Ishikawa (cell line): Measurements from ENCODE around the gene OTUD6A.

ENCODE experiments used
- CEBPB ChIP-seq: IDR thresholded peaks from 2 replicates; pipeline ENCODE4 v1.6.1; 2012
- CREB1 ChIP-seq: IDR thresholded peaks from 2 replicates; pipeline ENCODE4 v1.6.1; 2012; ENCODE audit warnings: low read depth
- EGR1 ChIP-seq: IDR thresholded peaks from 2 replicates; pipeline ENCODE4 v1.6.1; 2012
- EP300 ChIP-seq: IDR thresholded peaks from 2 replicates; pipeline ENCODE4 v1.6.1; 2012; ENCODE audit warnings: borderline replicate concordance
- FOXM1 ChIP-seq: IDR thresholded peaks from 2 replicates; pipeline ENCODE4 v1.6.1; 2012; ENCODE audit warnings: low read depth, borderline replicate concordance
- MAX ChIP-seq: IDR thresholded peaks from 2 replicates; pipeline ENCODE4 v1.6.1; 2012
- NFIC ChIP-seq: IDR thresholded peaks from 2 replicates; pipeline ENCODE4 v1.6.1; 2012
- RAD21 ChIP-seq: IDR thresholded peaks from 2 replicates; pipeline ENCODE4 v1.6.1; 2012; ENCODE audit warnings: low read depth
- REST ChIP-seq: IDR thresholded peaks from 2 replicates; pipeline ENCODE4 v1.6.1; 2012; ENCODE audit warnings: low read depth, mild to moderate bottlenecking
- TAF1 ChIP-seq: IDR thresholded peaks from 2 replicates; pipeline ENCODE4 v1.6.1; 2012; ENCODE audit warnings: low read depth, mild to moderate bottlenecking
- TCF12 ChIP-seq: IDR thresholded peaks from 2 replicates; pipeline ENCODE4 v1.6.1; 2012; ENCODE audit warnings: low read depth
- TEAD4 ChIP-seq: IDR thresholded peaks from 2 replicates; pipeline ENCODE4 v1.6.1; 2012
- USF1 ChIP-seq: IDR thresholded peaks from 2 replicates; pipeline ENCODE4 v1.6.1; 2012
- YY1 ChIP-seq: IDR thresholded peaks from 2 replicates; pipeline ENCODE4 v1.6.1; 2012; ENCODE audit warnings: low read depth
- ZBTB7A ChIP-seq: IDR thresholded peaks from 2 replicates; pipeline ENCODE4 v1.6.1; 2012; ENCODE audit warnings: low read depth

The OTUD6A gene

GRCh38 chrX:70066646-70067045 is 4.4 kb downstream of the OTUD6A start:
- TF ChIP-seq FOXM1 (no peak), USF1 (no peak), CREB1 (no peak), EGR1 (no peak), NFIC (no peak), TAF1 (no peak), MAX (no peak), REST (no peak), CEBPB (no peak), EP300 (no peak)

- TF ChIP-seq YY1, result no peak
- TF ChIP-seq EP300, result no peak
- TF ChIP-seq RAD21, result no peak
- TF ChIP-seq USF1, result no peak
- TF ChIP-seq TCF12, result no peak
- no peak for TF ChIP-seq CREB1
- no peak for TF ChIP-seq TEAD4
- no peak for TF ChIP-seq EGR1
- TF ChIP-seq CEBPB, result no peak
- no peak for TF ChIP-seq NFIC
- TF ChIP-seq ZBTB7A, result no peak
These were observed 17.0 kb downstream of the OTUD6A start for GRCh38 chrX:70079297-70079696.

- no peak for TF ChIP-seq CREB1
- no peak for TF ChIP-seq EP300
- TF ChIP-seq ZBTB7A, result no peak
- TF ChIP-seq USF1, result no peak
- TF ChIP-seq EGR1, result no peak
- no peak for TF ChIP-seq YY1
- no peak for TF ChIP-seq CEBPB
These were observed 17.6 kb downstream of the OTUD6A start for GRCh38 chrX:70079870-70080269.

- no peak for TF ChIP-seq RAD21
- no peak for TF ChIP-seq FOXM1
- TF ChIP-seq REST, result no peak
- TF ChIP-seq NFIC, result no peak
- no peak for TF ChIP-seq USF1
- TF ChIP-seq EGR1, result no peak
- no peak for TF ChIP-seq MAX
- no peak for TF ChIP-seq TCF12
- TF ChIP-seq YY1, result no peak
- TF ChIP-seq EP300, result no peak
- no peak for TF ChIP-seq TEAD4
- no peak for TF ChIP-seq CEBPB
- no peak for TF ChIP-seq CREB1
- TF ChIP-seq TAF1, result no peak
- no peak for TF ChIP-seq ZBTB7A
These were observed 20.5 kb downstream of the OTUD6A start for GRCh38 chrX:70082723-70083122.

- no peak for TF ChIP-seq CEBPB
- TF ChIP-seq ZBTB7A, result no peak
- no peak for TF ChIP-seq USF1
- no peak for TF ChIP-seq REST
- TF ChIP-seq TAF1, result no peak
- no peak for TF ChIP-seq EP300
- TF ChIP-seq FOXM1, result no peak
- no peak for TF ChIP-seq MAX
- TF ChIP-seq TCF12, result no peak
- TF ChIP-seq CREB1, result no peak
- no peak for TF ChIP-seq RAD21
- no peak for TF ChIP-seq YY1
These were observed 22.5 kb downstream of the OTUD6A start for GRCh38 chrX:70084592-70085240.
